ENCODE results near the gene EVI5L. TPM values are rescaled to one million over a fixed set of nuclear protein-coding genes. Genes with fewer than 3 reads are reported as not detected.
A peak's percentile ranks its signal among the peaks of the same experiment; 100 is the strongest.

Gene EVI5L
- total and polyA plus RNA-seq, 2 of the 4 experiments (the other 2 are of a cell fraction), result 12.7 to 14.6 TPM

GRCh38 chr19:7861619-7862412, 31.8 kb downstream of the EVI5L start:
- no peak overlapping the region for H3K27ac ChIP-seq (ENCODE audit: insufficient read depth, low read length)
- WGBS, 2 experiments (ENCODE audit: extremely low coverage in 2 of 2, insufficient read length in 1 of 2), result 33% methylated on average over 33 of the region's 63 CpGs; no CpG with 5 or more reads in 1 of the 2 experiments

More at GRCh38 chr19:7861619-7862412, 31.8 kb downstream of the EVI5L start:
- Histone ChIP-seq H2AK5ac (ENCODE audit: low read depth, low read length) (no peak overlapping the region), H3K4me1 (ENCODE audit: control insufficient read depth, insufficient read depth, low read length) (peaks cover 3% of the 10 kb centered on the region; the same call in 1 of the 2 replicates), H4K8ac (ENCODE audit: low read depth in 2 of 2, low read length in 2 of 2) (no peak overlapping the region), H3K18ac (ENCODE audit: low read depth, low read length) (no peak overlapping the region), H3K4ac (ENCODE audit: low read depth, low read length) (no peak overlapping the region), H3K4me3 (ENCODE audit: insufficient read depth, low read depth, low read length) (peak overlapping the region; percentile 21; the same call in 1 of the 2 replicates), H3K14ac (replicated peaks; ENCODE audit: low read depth, low read length) (no peak overlapping the region), H4K20me1 (ENCODE audit: insufficient read depth, low read length) (0 out of 2 replicates have a peak, but pooled peaks cover 7% of the 10 kb centered on the region), H2AFZ (replicated peaks; ENCODE audit: low read length, poor library complexity) (peak overlapping the region; percentile 80), H3K23ac (ENCODE audit: low read depth, low read length) (no peak overlapping the region), H2BK15ac (ENCODE audit: low read depth, low read length) (no peak overlapping the region), H2BK5ac (ENCODE audit: low read depth, low read length, poor library complexity, severe bottlenecking) (no peak overlapping the region), H2BK20ac (ENCODE audit: low read depth, low read length) (no peak overlapping the region), H3K56ac (ENCODE audit: extremely low read depth, insufficient read depth, low read length) (no peak overlapping the region), H2BK120ac (ENCODE audit: low read depth, low read length) (no peak overlapping the region), H4K5ac (ENCODE audit: low read depth, low read length) (no peak overlapping the region), H3K79me1 (ENCODE audit: low read depth in 1 of 2, low read length in 2 of 2) (no peaks in the 10 kb centered on the region), H2AK9ac (replicated peaks; ENCODE audit: low read depth, low read length, poor library complexity) (peak overlapping the region; percentile 84), H3K4me2 (ENCODE audit: low read depth, low read length) (peak overlapping the region; percentile 72), H4K91ac (ENCODE audit: insufficient read depth, low read depth, low read length) (no peak overlapping the region), H3K9me1 (ENCODE audit: insufficient read depth, low read length) (no peaks in the 10 kb centered on the region), H3K36me3 (ENCODE audit: control insufficient read depth, insufficient read depth, low read length) (peaks cover 2% of the 10 kb centered on the region; the same call in 1 of the 2 replicates), H3K9me3 (ENCODE audit: control insufficient read depth, insufficient read depth, low read length) (no peaks in the 10 kb centered on the region), H3K27me3 (ENCODE audit: control insufficient read depth, insufficient read depth, low read length) (peaks cover 4% of the 10 kb centered on the region; the same call in 1 of the 2 replicates), H3K9ac (ENCODE audit: low read depth, low read length) (no peak overlapping the region)
- in situ Hi-C loops (cut with MboI; ENCODE audit: low sequenced_read_pairs) (no loop called here), intact Hi-C loops (cut with micrococcal nuclease) (no loop called here), dilution Hi-C loops (cut with HindIII; ENCODE audit: low sequenced_read_pairs, unreplicated experiment) (no loop called here)
- DNase-seq, result no peak
- ChIA-PET POLR2A (ENCODE audit: unreplicated experiment) (interaction anchor here (0.5 kb wide), 1 partner anchor 792 kb away, joined by 3 read pairs; the partner anchor contains the start of gene ZNF557), CTCF (no interaction called here)
- no peak for TF ChIP-seq SMC3 (IDR thresholded peaks at IDR 0.05; ENCODE audit: low read depth, low read length)
- TF ChIP-seq CEBPB (IDR thresholded peaks at IDR 0.05; ENCODE audit: low read depth, low read length), result no peak
- TF ChIP-seq FOS (IDR thresholded peaks at IDR 0.05; ENCODE audit: low read depth, low read length), result no peak
- TF ChIP-seq MAZ (IDR thresholded peaks at IDR 0.05; ENCODE audit: borderline replicate concordance, low read depth, low read length), result no peak
- no peak for TF ChIP-seq USF2 (IDR thresholded peaks at IDR 0.05; ENCODE audit: low read depth, low read length)
- TF ChIP-seq RCOR1 (IDR thresholded peaks at IDR 0.05; ENCODE audit: insufficient replicate concordance, low read length), result no peak
- TF ChIP-seq BHLHE40 (IDR thresholded peaks at IDR 0.05; ENCODE audit: low read depth, low read length), result no peak
- TF ChIP-seq POLR2A (IDR thresholded peaks at IDR 0.05; ENCODE audit: low read depth, low read length), result no peak
- no peak for TF ChIP-seq CTCF (conservative IDR thresholded peaks at IDR 0.05; ENCODE audit: low read depth, low read length)
- TF ChIP-seq CHD1 (IDR thresholded peaks at IDR 0.05; ENCODE audit: low read depth, low read length), result no peak
- TF ChIP-seq RFX5 (IDR thresholded peaks at IDR 0.05; ENCODE audit: low read depth, low read length), result no peak
- no TSS peak for BruUV-seq (replicated peaks)
- ATAC-seq (ENCODE audit: low read depth), result no peak
